Osteoblast (primary cell): Measurements from ENCODE around the gene SGCE. TPM values are rescaled to one million over a fixed set of nuclear protein-coding genes. Genes with fewer than 3 reads are reported as not detected.

Source experiments
- DNase-seq: peaks from one replicate; pipeline ENCODE4 v3.0.0; 2011; ENCODE audit warnings: low spot score, mixed read lengths; ENCODE audit not compliant: insufficient read length; ENCODE audit errors: missing footprints
- H2AFZ ChIP-seq: 2 replicates; pipeline ENCODE4 v1.6.0; 2011; ENCODE audit warnings: mild to moderate bottlenecking, low read length
- H3K27ac ChIP-seq: 2 replicates; pipeline ENCODE4 v1.5.1; 2011; ENCODE audit warnings: mild to moderate bottlenecking, low read depth, low read length, moderate library complexity
- H3K27me3 ChIP-seq: 2 replicates; pipeline ENCODE4 v1.6.0; 2012; ENCODE audit warnings: mild to moderate bottlenecking, control low read depth, inconsistent platforms, low read length, moderate library complexity; ENCODE audit not compliant: insufficient read depth
- H3K36me3 ChIP-seq: 2 replicates; pipeline ENCODE4 v1.5.1; 2011; ENCODE audit warnings: mild to moderate bottlenecking, low read length, control low read depth, moderate library complexity; ENCODE audit not compliant: insufficient read depth
- H3K4me1 ChIP-seq: 2 replicates; pipeline ENCODE4 v1.5.1; 2011; ENCODE audit warnings: mild to moderate bottlenecking, low read length, control low read depth, moderate library complexity; ENCODE audit not compliant: insufficient read depth
- H3K4me2 ChIP-seq: 2 replicates; pipeline ENCODE4 v1.6.0; 2011; ENCODE audit warnings: mild to moderate bottlenecking, low read length; ENCODE audit not compliant: insufficient read depth
- H3K4me3 ChIP-seq: fragments of 200-600 bp; sonication (generic); 3 replicates; pipeline ENCODE4 v1.5.1; 2012; ENCODE audit warnings: mild to moderate bottlenecking, low read length, inconsistent platforms; ENCODE audit not compliant: insufficient read depth
- H3K79me2 ChIP-seq: 2 replicates; pipeline ENCODE4 v1.6.0; 2012; ENCODE audit warnings: mild to moderate bottlenecking, low read length, control low read depth, inconsistent platforms; ENCODE audit not compliant: insufficient read depth
- H3K9me3 ChIP-seq: 2 replicates; pipeline ENCODE4 v1.5.1; 2011; ENCODE audit warnings: low read depth, low read length, control low read depth
- H4K20me1 ChIP-seq: 2 replicates; pipeline ENCODE4 v1.6.0; 2012; ENCODE audit warnings: mild to moderate bottlenecking, low read length, control low read depth; ENCODE audit not compliant: insufficient read depth
- total RNA-seq: library from RNA; depleted of rRNA; stranded (reverse); fragments of >200 nt; gene quantifications from 2 replicates; pipeline ENCODE4 v1.2.3, GENCODE V29; 2012
- TF ChIP-seq, protein P1 (sequence below): IDR thresholded peaks from 2 replicates; pipeline ENCODE4 v1.5.1; 2011; ENCODE audit warnings: mild to moderate bottlenecking, low read depth, low read length, moderate library complexity; ENCODE audit errors: extremely low read depth

The SGCE gene
- total RNA-seq, 1 donor, result 60.8 TPM

DNA sequence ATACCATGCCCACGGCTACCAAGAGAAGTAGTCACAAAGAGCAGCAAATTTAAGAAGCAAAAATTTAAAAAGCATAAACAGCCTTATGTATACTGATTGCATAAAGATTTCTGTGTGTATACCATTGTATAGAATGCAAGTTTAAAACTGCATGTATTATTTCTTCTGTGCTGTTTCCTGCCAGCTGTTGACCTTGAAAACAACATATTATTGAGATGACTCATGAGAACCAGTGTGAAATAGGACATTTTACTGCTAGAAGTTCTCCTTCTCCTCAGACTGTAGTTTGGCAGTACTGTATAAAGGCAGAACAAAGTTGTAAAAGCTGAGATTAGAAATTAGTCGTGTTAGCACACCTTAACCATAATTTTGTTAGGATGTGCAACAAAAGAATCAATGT is 42.3 kb upstream of the SGCE start:
- H3K36me3 ChIP-seq, result no peaks in the 10 kb centered on the region
- H4K20me1 ChIP-seq, result no peaks in the 10 kb centered on the region
- peak overlapping the region; percentile 80 for H3K27ac ChIP-seq
- DNase-seq, result peak; percentile 78
- TF ChIP-seq, protein P1, sequence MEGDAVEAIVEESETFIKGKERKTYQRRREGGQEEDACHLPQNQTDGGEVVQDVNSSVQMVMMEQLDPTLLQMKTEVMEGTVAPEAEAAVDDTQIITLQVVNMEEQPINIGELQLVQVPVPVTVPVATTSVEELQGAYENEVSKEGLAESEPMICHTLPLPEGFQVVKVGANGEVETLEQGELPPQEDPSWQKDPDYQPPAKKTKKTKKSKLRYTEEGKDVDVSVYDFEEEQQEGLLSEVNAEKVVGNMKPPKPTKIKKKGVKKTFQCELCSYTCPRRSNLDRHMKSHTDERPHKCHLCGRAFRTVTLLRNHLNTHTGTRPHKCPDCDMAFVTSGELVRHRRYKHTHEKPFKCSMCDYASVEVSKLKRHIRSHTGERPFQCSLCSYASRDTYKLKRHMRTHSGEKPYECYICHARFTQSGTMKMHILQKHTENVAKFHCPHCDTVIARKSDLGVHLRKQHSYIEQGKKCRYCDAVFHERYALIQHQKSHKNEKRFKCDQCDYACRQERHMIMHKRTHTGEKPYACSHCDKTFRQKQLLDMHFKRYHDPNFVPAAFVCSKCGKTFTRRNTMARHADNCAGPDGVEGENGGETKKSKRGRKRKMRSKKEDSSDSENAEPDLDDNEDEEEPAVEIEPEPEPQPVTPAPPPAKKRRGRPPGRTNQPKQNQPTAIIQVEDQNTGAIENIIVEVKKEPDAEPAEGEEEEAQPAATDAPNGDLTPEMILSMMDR, result no peak
- no peaks in the 10 kb centered on the region for H3K79me2 ChIP-seq
- no peak overlapping the region for H3K4me3 ChIP-seq
- no peaks in the 10 kb centered on the region for H3K27me3 ChIP-seq
- no peaks in the 10 kb centered on the region for H3K9me3 ChIP-seq
- H2AFZ ChIP-seq, result no peak overlapping the region
- peak overlapping the region; percentile 5 for H3K4me2 ChIP-seq
- peaks cover 25% of the 10 kb centered on the region for H3K4me1 ChIP-seq

GRCh38 chr7:94697035-94697974 is 41.4 kb upstream of the SGCE start:
- Histone ChIP-seq H3K36me3 (no peaks in the 10 kb centered on the region), H3K4me2 (peak overlapping the region; percentile 5), H3K9me3 (no peaks in the 10 kb centered on the region), H3K4me1 (peaks cover 25% of the 10 kb centered on the region), H3K27ac (peak overlapping the region; percentile 80), H3K27me3 (no peaks in the 10 kb centered on the region), H4K20me1 (no peaks in the 10 kb centered on the region), H3K79me2 (no peaks in the 10 kb centered on the region), H2AFZ (peak overlapping the region; percentile 52), H3K4me3 (no peak overlapping the region)
- TF ChIP-seq, protein P1, result no peak
- peak; percentile 89 for DNase-seq

GRCh38 chr7:94687810-94688209 is 31.9 kb upstream of the SGCE start:
- Histone ChIP-seq H3K27ac (no peak overlapping the region), H3K27me3 (no peaks in the 10 kb centered on the region), H3K79me2 (no peaks in the 10 kb centered on the region), H3K9me3 (no peaks in the 10 kb centered on the region), H3K36me3 (no peaks in the 10 kb centered on the region), H3K4me2 (no peak overlapping the region), H2AFZ (no peak overlapping the region), H3K4me3 (no peak overlapping the region), H3K4me1 (no peaks in the 10 kb centered on the region), H4K20me1 (no peaks in the 10 kb centered on the region)
- DNase-seq, result no peak
- TF ChIP-seq, protein P1, result no peak

DNA sequence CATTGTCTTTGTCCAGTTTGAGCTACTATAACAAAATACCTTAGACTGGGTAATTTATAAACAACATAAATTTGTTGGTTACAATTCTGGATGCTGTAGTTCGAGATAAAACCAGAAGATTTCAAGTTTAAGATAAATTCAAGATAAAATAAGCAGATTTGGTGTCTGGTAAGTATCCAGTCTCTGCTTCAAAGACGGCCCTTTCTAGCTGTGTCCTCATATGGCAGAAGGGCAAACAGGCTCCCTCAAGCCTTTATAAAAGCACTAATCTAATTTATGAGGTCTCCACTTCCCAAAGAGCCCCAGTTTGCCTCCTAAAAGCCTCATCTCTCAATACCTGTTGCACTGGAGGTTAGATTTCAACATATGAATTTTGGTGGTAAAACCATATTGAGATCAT is 31.1 kb upstream of the SGCE start:
- Histone ChIP-seq H4K20me1 (no peaks in the 10 kb centered on the region), H3K9me3 (no peaks in the 10 kb centered on the region), H3K4me2 (no peak overlapping the region), H3K79me2 (no peaks in the 10 kb centered on the region), H3K4me1 (no peaks in the 10 kb centered on the region), H3K27ac (no peak overlapping the region), H3K36me3 (no peaks in the 10 kb centered on the region), H3K4me3 (no peak overlapping the region), H2AFZ (no peak overlapping the region), H3K27me3 (no peaks in the 10 kb centered on the region)
- no peak for DNase-seq
- TF ChIP-seq, protein P1, result no peak
